Esophagus squamous epithelium (tissue), 5 donors: Measurements from ENCODE around the gene BACH2. TPM values are rescaled to one million over a fixed set of nuclear protein-coding genes. Genes with fewer than 3 reads are reported as not detected.
"Not testable (repeated sequence)": the region's sequence is repeated elsewhere in the genome, so short reads cannot be mapped to it uniquely, and the experiment has no call there.

Source experiments
- DNase-seq: peaks from one replicate; lab custom pipeline; 2025; lab: John Stamatoyannopoulos, UW
- H3K27ac ChIP-seq, 4 donors: fragments of 200-600 bp; sonication (generic); one replicate each; pipeline ENCODE4 v1.5.1; 2016 to 2019; ENCODE audit warnings: mild to moderate bottlenecking in 1 of 4
- H3K27me3 ChIP-seq, 4 donors: fragments of 200-600 bp; sonication (generic); 1 replicate in 3 of 4; 2 replicates in 1 of 4; pipeline versions ENCODE4 v1.5.1 to v1.6.0; 2017 to 2021; ENCODE audit warnings: antibody characterized with exemption in 1 of 4
- H3K36me3 ChIP-seq, 3 donors: fragments of 200-600 bp; sonication (generic); one replicate each; pipeline ENCODE4 v1.5.1; 2016 to 2019
- H3K4me1 ChIP-seq, 3 donors: fragments of 200-600 bp; sonication (generic); one replicate each; pipeline ENCODE4 v1.5.1; 2017 to 2019
- H3K4me3 ChIP-seq, 4 donors: fragments of 200-600 bp; sonication (generic); 1 replicate in 3 of 4; 2 replicates in 1 of 4; pipeline ENCODE4 v1.5.1; 2016 to 2019; ENCODE audit warnings: mild to moderate bottlenecking in 2 of 4, moderate library complexity in 1 of 4
- H3K9me3 ChIP-seq, 3 donors: fragments of 200-600 bp; sonication (generic); one replicate each; pipeline ENCODE4 v1.5.1; 2016 to 2019
- CTCF ChIP-seq, 6 experiments: fragments of 450-650 bp in 4 of 6; fragments of 200-600 bp in 2 of 6; sonication (generic) in 2 of 6; IDR thresholded peaks; one replicate each; pipeline ENCODE4 v1.5.1; 2016 to 2019; ENCODE audit warnings: antibody characterized with exemption in 6 of 6, mild to moderate bottlenecking in 4 of 6, moderate library complexity in 4 of 6
- POLR2A ChIP-seq, 4 donors: fragments of 450-650 bp; IDR thresholded peaks; one replicate each; pipeline ENCODE4 v1.6.1; 2017; ENCODE audit warnings: antibody characterized with exemption in 4 of 4, mild to moderate bottlenecking in 4 of 4, moderate library complexity in 3 of 4
- WGBS, 2 donors: methylation state at CpG; one replicate each; pipeline ENCODE4 v1.1.5; 2018; 5-methylcytosine and 5-hydroxymethylcytosine counted together
- intact Hi-C: fragments of 100-400 bp; cut with DNase I; formaldehyde crosslinking; loops from one replicate; pipeline ENCODE4 v1.15.0; 2022
- total RNA-seq, 4 donors: library from RNA; depleted of rRNA; stranded (reverse); fragments of >200 nt; gene quantifications; one replicate each; pipeline ENCODE4 v1.1.0, GENCODE V29; 2016
- donor health status: DM: yes; HTN: yes; CAD: no.

The BACH2 gene
- total RNA-seq, 4 donors from 2014 or later = 0.22 to 6.1 (median 0.66) TPM

GRCh38 chr6:90333928-90334327 is 37.3 kb upstream of the BACH2 start:
- Histone ChIP-seq H3K4me1 (no peaks in the 10 kb centered on the region), H3K36me3 (no peaks in the 10 kb centered on the region), H3K27ac (no peak overlapping the region), H3K9me3 (no peaks in the 10 kb centered on the region), H3K27me3 (no peaks in the 10 kb centered on the region), H3K4me3 (no peak overlapping the region)
- TF ChIP-seq POLR2A (IDR thresholded peaks at IDR 0.05) = no peak
- intact Hi-C loops = no loop called here
- WGBS, 2 donors = no CpG with 5 or more reads among the region's 1 CpG
- DNase-seq = no peak

- H3K4me1 ChIP-seq, H3K9me3 ChIP-seq, H3K27me3 ChIP-seq, H3K27ac ChIP-seq, DNase-seq, H3K36me3 ChIP-seq, H3K4me3 ChIP-seq, intact Hi-C loops: not testable (repeated sequence)
- WGBS, 2 donors = 66 to 78% methylated on average over 2 of the region's 2 CpGs
These were observed 36.4 kb upstream of the BACH2 start for GRCh38 chr6:90332978-90333543.

- no peak for DNase-seq
- Histone ChIP-seq H3K4me3 (no peak overlapping the region), H3K9me3 (no peaks in the 10 kb centered on the region), H3K4me1 (no peaks in the 10 kb centered on the region), H3K27ac (no peak overlapping the region), H3K36me3 (no peaks in the 10 kb centered on the region), H3K27me3 (no peaks in the 10 kb centered on the region)
- intact Hi-C loops = no loop called here
- no peak for TF ChIP-seq CTCF (IDR thresholded peaks at IDR 0.05)
- 85 to 87% methylated on average over 2 of the region's 2 CpGs for WGBS, 2 donors
These were observed 32.9 kb upstream of the BACH2 start for GRCh38 chr6:90329386-90330077.

- 72 to 84% methylated on average over 1 of the region's 1 CpG for WGBS, 2 donors
- no peak for DNase-seq
- TF ChIP-seq CTCF (IDR thresholded peaks at IDR 0.05) (no peak), POLR2A (IDR thresholded peaks at IDR 0.05) (no peak)
These were observed 31.4 kb upstream of the BACH2 start for GRCh38 chr6:90328004-90328403.

GRCh38 chr6:90326404-90327057 is 29.9 kb upstream of the BACH2 start:
- no peak for DNase-seq
- intact Hi-C loops = no loop called here
- no peak overlapping the region for H3K4me3 ChIP-seq
- H3K4me1 ChIP-seq = no peaks in the 10 kb centered on the region
- no peak for TF ChIP-seq CTCF (IDR thresholded peaks at IDR 0.05)
- TF ChIP-seq POLR2A (IDR thresholded peaks at IDR 0.05) = no peak
- no peaks in the 10 kb centered on the region for H3K9me3 ChIP-seq
- H3K27me3 ChIP-seq = no peaks in the 10 kb centered on the region
- 78 to 89% methylated on average over 2 to 3 of the region's 3 CpGs for WGBS, 2 donors
- H3K36me3 ChIP-seq = no peaks in the 10 kb centered on the region
- no peak overlapping the region for H3K27ac ChIP-seq

More at GRCh38 chr6:90328004-90328403, 31.4 kb upstream of the BACH2 start:
- no peaks in the 10 kb centered on the region for H3K9me3 ChIP-seq
- no peak overlapping the region for H3K27ac ChIP-seq
- H3K4me1 ChIP-seq = no peaks in the 10 kb centered on the region
- H3K4me3 ChIP-seq = no peak overlapping the region
- H3K36me3 ChIP-seq = no peaks in the 10 kb centered on the region
- intact Hi-C loops = no loop called here
- H3K27me3 ChIP-seq = no peaks in the 10 kb centered on the region

- H3K4me3 ChIP-seq = no peak overlapping the region
- no peaks in the 10 kb centered on the region for H3K9me3 ChIP-seq
- no peak overlapping the region for H3K27ac ChIP-seq
- H3K4me1 ChIP-seq = no peaks in the 10 kb centered on the region
- H3K27me3 ChIP-seq = no peaks in the 10 kb centered on the region
- no peaks in the 10 kb centered on the region for H3K36me3 ChIP-seq
- no peak for DNase-seq
- 76 to 89% methylated on average over 6 of the region's 6 CpGs for WGBS, 2 donors
- TF ChIP-seq POLR2A (IDR thresholded peaks at IDR 0.05) = no peak
- no peak for TF ChIP-seq CTCF (IDR thresholded peaks at IDR 0.05)
- intact Hi-C loops = no loop called here
These were observed 27.1 kb upstream of the BACH2 start for GRCh38 chr6:90323706-90324105.
